ENCODE results near the gene RBM19. TPM values are rescaled to one million over a fixed set of nuclear protein-coding genes. Genes with fewer than 3 reads are reported as not detected.

Gene RBM19
- total RNA-seq, 1 experiment from 2014 or later = 23.8 TPM

DNA sequence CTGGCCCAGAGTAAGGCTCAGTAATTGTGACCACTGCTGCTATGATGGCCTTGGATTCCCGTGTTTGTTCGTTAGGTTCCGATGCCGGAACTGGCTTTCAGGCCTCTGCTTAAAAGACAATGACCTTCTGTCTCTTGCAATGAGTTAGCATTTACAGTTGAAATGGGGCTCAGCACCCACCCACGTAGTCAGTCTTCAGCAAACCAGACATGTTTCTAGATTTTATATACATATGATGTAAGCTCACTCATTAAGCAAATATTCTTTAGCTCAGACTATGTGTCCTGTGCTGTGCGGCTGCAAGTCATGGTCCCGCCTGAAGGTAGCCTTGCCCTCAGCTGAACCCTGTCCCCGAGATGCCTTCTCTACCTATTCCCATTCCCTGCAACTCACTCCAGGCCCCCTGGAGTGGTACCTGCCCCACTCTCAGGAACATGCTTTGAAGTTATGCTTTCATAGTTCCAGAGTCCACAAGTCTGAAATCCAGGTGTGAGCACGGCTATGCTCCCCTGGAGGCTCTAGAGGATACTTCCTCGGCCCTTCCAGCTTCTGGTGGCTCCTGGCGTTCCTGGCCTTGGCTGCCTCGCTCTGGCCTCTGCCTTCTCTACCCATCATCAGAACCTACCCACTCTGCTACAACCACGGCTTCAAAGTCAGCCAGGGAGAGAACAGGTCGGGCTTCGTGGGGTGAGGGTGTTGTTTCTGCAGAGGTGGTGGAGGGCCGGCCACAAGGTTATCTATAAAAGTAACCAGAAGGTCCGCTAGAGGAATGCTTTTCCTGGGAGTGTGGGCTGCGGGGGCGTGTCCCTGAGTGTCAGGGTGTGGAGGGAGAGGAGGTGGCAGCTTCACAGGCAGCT, 157.8 kb downstream of the RBM19 start:
- in situ Hi-C loops (cut with HindIII; ENCODE audit: low pct_unique_long_range_greater_than_20kb, low sequenced_read_pairs) = no loop called here
- no peak for DNase-seq (ENCODE audit: low read depth)

DNA sequence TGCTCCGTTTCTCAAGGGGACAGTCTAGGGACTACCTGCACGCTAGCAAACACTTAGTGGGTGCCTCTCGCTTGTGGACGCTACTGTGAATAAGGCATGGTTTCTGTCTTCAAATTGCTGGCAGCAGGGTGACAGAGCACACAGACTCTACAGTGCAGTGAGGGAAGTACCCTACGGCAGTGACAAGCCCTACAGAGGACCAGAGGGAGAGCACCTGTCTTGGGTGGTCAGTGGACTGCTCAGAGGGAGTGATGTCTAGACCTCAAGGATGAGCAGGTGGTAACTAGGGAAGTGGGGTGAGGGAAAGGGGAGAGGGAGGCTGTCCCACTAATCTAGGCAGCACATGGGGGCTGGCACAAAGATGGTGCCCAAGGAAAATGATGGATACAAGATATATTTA, 160.5 kb downstream of the RBM19 start:
- in situ Hi-C loops (cut with HindIII; ENCODE audit: low pct_unique_long_range_greater_than_20kb, low sequenced_read_pairs) = no loop called here
- DNase-seq (ENCODE audit: low read depth) = no peak

DNA sequence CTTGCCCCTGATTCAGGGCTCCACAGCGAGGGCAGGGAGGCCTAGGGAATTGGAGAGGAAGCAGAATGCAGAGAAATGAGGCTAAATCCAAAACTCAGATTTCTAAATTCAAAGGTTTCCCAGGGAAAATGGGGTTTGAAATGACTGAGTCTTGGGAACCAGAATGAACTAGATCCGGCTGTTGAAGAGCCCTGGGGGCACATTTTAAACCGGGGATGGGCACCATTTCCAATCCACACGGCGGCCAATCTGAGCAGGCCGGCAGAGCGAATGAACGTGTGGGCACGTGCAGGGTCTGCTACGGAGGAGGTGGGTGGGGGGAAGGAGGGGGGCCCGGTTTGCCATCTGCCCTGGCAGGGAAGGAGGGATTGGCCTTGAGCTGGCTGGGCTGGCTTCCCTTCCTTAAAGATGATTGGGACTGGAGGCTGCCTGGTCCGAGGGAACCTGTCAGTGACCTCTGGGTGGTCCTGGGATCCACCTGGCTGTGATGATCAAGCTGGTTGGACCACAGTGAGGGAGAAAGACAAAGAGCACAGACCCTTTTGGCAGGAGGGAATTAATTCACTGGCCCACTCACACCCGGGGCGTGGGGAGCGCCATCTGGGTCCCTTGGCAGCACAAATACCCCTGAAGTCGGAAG, 161.0 kb downstream of the RBM19 start:
- in situ Hi-C loops (cut with HindIII; ENCODE audit: low pct_unique_long_range_greater_than_20kb, low sequenced_read_pairs) = no loop called here
- no peak for DNase-seq (ENCODE audit: low read depth)

DNA sequence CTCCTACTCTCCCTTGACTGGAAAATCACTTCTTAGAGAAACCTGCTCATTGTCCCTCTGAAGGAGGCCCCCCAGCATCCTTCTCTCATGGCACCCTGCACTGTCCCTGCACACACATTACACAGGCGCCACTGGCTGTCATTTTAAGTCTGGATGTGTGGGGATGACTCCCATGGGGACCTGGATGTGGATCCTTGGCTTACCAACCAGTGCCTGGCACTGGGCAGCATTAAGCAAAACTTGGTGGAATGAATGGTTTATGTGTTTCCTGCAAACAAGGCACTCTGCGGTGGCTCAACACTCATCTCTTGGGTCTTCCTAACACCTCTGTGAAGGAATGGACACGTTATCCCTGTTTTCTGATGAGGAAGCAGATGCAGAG, 162.4 kb downstream of the RBM19 start:
- in situ Hi-C loops (cut with HindIII; ENCODE audit: low pct_unique_long_range_greater_than_20kb, low sequenced_read_pairs) = no loop called here
- no peak for DNase-seq (ENCODE audit: low read depth)

GRCh38 chr12:113802966-113803758, 163.0 kb downstream of the RBM19 start:
- DNase-seq (ENCODE audit: low read depth) = no peak
- in situ Hi-C loops (cut with HindIII; ENCODE audit: low pct_unique_long_range_greater_than_20kb, low sequenced_read_pairs) = no loop called here

DNA sequence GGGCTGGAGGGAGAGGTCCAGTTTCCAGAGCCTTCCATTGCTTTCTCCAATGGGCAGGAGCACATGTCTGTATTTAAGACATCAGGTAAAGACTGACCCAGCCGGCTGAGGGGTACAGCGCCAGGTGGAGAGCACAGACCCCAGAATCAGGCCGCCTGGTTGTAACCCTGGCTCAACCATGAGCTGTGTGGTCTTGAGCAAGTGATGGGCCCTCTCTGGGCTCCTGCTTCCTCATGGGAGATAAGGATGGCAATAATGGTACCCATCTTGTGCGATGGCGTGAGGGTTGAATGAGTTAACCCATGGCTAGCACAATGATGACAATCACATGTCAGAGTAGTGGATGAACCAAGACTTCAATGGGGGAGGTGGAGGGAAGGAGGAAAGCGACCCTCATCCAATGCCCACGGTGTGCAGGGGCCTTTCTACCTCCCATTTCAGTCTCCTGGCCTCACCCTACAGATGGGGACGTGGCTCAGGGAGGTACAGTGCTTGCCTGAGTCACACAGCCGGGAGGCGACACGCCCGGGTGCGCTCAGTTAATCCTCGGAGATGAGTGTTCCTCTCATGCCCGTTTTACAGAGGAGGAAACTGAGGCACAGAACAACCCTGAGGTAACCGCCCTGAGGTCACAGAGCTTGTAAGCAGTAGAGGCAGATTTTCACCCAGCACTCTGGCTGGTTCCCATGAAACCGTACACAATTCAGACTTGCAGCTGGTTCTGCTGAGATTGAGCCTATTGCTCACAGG, 163.9 kb downstream of the RBM19 start:
- no peak for DNase-seq (ENCODE audit: low read depth)
- in situ Hi-C loops (cut with HindIII; ENCODE audit: low pct_unique_long_range_greater_than_20kb, low sequenced_read_pairs) = no loop called here

DNA sequence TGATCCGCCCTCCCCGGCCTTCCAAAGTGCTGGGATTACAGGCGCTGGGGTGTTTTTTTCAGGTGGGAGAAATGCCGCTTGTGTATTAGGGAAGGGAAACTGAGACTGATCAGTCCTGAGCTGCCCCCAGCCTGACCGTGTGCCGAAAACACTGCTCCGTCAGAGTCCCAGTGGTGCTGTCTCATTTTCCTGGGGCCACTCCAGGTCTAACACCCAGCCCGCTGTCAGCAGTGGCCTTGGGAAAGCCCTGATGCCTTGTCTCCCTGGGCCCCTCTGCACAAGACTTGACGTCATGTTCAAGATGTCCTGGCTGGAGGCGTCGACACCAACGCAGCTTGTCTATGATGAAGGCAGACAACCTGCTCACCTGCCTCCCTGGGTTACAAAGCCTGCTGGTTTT, 165.9 kb downstream of the RBM19 start:
- DNase-seq (ENCODE audit: low read depth) = no peak
- in situ Hi-C loops (cut with HindIII; ENCODE audit: low pct_unique_long_range_greater_than_20kb, low sequenced_read_pairs) = no loop called here

DNA sequence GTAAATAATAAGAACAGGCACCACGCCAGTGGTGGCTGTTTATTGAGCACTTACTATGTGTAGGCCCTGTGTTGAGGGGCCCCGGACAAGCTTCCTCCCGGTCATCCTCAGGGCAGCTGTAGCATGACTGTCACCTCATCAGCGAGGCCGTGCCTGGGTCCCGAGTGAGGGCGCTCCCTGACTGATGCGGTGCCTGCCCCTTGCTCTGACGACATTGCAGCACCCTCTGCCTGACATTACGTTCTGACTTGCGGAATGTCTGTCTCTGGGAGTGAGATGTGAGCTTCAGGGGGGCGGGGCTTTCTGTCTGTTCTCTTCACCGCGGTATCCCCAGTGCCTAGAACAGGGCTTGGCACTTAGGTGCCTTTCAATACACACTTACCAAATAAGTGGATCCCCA, 167.6 kb downstream of the RBM19 start:
- in situ Hi-C loops (cut with HindIII; ENCODE audit: low pct_unique_long_range_greater_than_20kb, low sequenced_read_pairs) = no loop called here
- no peak for DNase-seq (ENCODE audit: low read depth)

DNA sequence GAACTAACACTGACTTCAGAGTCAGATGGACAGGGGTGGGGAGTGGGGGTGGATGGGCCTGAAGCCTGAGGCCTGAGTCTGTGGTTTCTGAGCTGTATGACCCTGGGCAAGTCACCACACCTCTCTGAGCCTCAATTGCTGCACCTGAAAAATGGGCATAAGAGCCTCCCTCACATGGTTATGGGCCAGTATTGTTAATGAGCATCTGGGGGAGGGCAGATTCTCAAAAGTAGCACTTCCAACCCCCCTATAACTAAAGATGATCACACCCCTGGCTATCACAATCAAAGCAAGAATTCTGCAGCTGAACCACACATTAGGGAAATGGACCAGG, 168.6 kb downstream of the RBM19 start:
- in situ Hi-C loops (cut with HindIII; ENCODE audit: low pct_unique_long_range_greater_than_20kb, low sequenced_read_pairs) = no loop called here
- no peak for DNase-seq (ENCODE audit: low read depth)

GRCh38 chr12:113796852-113797534, 169.1 kb downstream of the RBM19 start:
- no peak for DNase-seq (ENCODE audit: low read depth)
- in situ Hi-C loops (cut with HindIII; ENCODE audit: low pct_unique_long_range_greater_than_20kb, low sequenced_read_pairs) = no loop called here

GRCh38 chr12:113796066-113796827, 169.9 kb downstream of the RBM19 start:
- no peak for DNase-seq (ENCODE audit: low read depth)
- in situ Hi-C loops (cut with HindIII; ENCODE audit: low pct_unique_long_range_greater_than_20kb, low sequenced_read_pairs) = no loop called here

DNA sequence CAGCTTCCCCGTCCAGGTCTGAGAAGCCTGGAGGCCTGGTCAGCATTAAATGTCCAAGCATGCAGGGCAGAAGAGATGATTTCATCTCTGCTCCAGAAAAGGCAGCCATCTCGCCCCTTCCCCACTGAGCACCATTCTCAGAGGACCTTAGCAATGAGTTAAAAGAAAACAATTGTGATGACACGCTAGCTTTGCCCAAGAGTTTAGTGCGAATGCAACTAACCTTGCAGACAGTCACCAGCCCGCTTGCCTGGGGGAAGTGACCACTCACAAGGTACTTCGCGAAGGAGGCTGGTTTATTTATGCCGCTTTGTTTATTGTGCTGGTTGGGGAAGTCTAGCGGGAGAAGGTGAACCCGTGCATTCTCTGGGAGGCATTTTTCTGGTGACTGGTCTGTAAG, 170.7 kb downstream of the RBM19 start:
- in situ Hi-C loops (cut with HindIII; ENCODE audit: low pct_unique_long_range_greater_than_20kb, low sequenced_read_pairs) = no loop called here
- DNase-seq (ENCODE audit: low read depth) = no peak

- in situ Hi-C loops (cut with HindIII; ENCODE audit: low pct_unique_long_range_greater_than_20kb, low sequenced_read_pairs) = no loop called here
- DNase-seq (ENCODE audit: low read depth) = no peak
These were observed 171.4 kb downstream of the RBM19 start for GRCh38 chr12:113794774-113795173.

DNA sequence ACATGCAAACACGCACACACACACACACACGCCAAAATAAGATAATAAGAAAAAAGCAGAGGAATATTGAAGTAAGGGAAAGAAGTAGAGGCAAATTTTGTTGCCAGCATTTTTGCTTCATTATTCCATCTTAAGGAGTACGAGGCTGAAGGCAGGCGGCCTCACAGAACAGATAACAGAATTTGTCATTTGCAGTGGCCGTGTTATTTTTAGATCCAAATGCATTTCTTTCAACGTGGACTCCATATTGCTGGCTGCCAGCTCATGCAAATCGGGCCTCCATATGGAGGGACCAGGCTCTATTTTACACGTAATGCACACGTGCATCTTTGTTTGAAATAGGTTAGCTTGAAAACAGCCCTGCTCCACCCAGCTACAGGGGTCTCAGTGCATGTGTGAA, 172.9 kb downstream of the RBM19 start:
- no peak for DNase-seq (ENCODE audit: low read depth)
- in situ Hi-C loops (cut with HindIII; ENCODE audit: low pct_unique_long_range_greater_than_20kb, low sequenced_read_pairs) = no loop called here

DNA sequence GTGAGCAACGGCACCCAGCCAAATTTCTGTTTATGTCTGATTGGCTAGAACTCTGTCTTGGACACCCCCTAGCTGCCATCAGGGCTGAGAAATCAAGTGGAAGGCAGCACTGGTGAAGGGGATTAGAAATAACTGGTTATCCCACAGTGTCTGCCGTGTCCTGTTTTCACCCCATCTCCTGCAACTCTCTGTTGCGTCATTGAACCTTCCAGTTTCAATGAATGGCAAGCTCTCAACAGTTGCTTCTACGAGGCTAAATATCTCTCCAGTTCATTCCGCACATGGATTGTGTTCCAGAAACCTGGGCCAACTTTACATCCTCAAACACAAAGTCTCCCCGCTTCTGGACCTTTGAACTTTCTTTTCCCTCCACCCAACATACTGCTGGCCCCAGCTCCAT, 173.7 kb downstream of the RBM19 start:
- in situ Hi-C loops (cut with HindIII; ENCODE audit: low pct_unique_long_range_greater_than_20kb, low sequenced_read_pairs) = no loop called here
- DNase-seq (ENCODE audit: low read depth) = no peak

DNA sequence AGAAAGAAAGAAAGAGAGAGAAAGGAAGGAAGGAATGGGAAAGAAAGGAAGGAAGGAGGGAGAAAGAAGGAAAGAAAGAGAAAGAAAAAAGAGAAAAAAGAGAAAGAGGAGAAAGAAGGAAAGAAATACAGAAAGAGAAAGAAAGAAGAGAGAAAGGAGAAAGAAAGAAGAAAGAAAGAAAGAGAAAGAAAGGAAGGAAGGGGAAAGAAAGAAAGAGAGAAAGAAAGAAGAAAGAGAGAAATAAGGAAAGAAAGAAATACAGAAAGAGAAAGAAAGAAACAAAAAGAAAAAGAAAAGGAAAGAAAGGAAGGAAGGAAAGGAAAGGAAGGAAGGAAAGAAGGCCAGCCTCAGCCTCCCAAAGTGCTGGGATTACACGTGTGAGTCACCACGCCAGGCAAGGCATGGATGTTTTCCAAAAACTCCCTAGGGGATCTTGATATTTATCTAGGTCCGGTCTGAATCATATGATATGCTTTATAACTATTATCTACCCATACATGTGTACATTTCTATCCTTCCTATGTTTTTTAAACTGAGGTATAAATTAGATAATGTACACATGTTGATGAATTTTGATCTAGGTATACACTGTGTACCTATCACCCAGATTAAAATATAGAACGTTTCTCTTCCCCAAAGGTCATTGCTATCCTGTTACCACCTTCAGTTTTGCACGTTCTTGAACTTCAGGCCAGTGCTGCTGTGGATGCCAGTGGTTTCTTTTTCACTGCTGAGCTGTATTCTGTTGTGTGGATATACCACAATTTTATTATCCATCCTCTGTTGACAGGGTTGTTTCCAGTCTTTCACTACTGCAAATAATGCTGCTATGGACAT, 177.9 kb downstream of the RBM19 start:
- DNase-seq (ENCODE audit: low read depth) = no peak
- in situ Hi-C loops (cut with HindIII; ENCODE audit: low pct_unique_long_range_greater_than_20kb, low sequenced_read_pairs) = no loop called here

- no peak for DNase-seq (ENCODE audit: low read depth)
- in situ Hi-C loops (cut with HindIII; ENCODE audit: low pct_unique_long_range_greater_than_20kb, low sequenced_read_pairs) = no loop called here
These were observed 180.0 kb downstream of the RBM19 start for GRCh38 chr12:113786107-113786506.

Measured in Caki2 (cell line).